H54 (cell line): ENCODE measurements around the gene PCGF3.
"Not testable (repeated sequence)": the region's sequence is repeated elsewhere in the genome, so short reads cannot be mapped to it uniquely, and the experiment has no call there.

Experiments
- DNase-seq: peaks from one replicate; pipeline ENCODE4 v3.0.0; 2011; ENCODE audit warnings: low spot score, mixed read lengths; ENCODE audit not compliant: insufficient read length
- FAIRE-seq: peaks from 3 replicates; lab custom pipeline; 2011; peaks lifted over from hg19 to GRCh38; lab: Jason Lieb, UNC
- POLR2A ChIP-seq: IDR thresholded peaks from 2 replicates; pipeline ENCODE4 v1.6.1; 2011; ENCODE audit warnings: low read depth, mild to moderate bottlenecking, low read length

Gene PCGF3

GRCh38 chr4:763922-764321 is 58.3 kb downstream of the PCGF3 start:
- FAIRE-seq, result no peak
- TF ChIP-seq POLR2A, result no peak
- DNase-seq, result no peak

GRCh38 chr4:764405-765169 is 59.0 kb downstream of the PCGF3 start:
- TF ChIP-seq POLR2A, result no peak
- FAIRE-seq (no peak), DNase-seq (no peak)

GRCh38 chr4:766152-766515 is 60.5 kb downstream of the PCGF3 start:
- DNase-seq (peak; percentile 66), FAIRE-seq (no peak)
- no peak for TF ChIP-seq POLR2A

GRCh38 chr4:766559-767283 is 61.1 kb downstream of the PCGF3 start:
- DNase-seq (no peak), FAIRE-seq (no peak)
- TF ChIP-seq POLR2A, result no peak

GRCh38 chr4:768076-768475 is 62.4 kb downstream of the PCGF3 start:
- TF ChIP-seq POLR2A, result no peak
- FAIRE-seq (no peak), DNase-seq (no peak)

GRCh38 chr4:768995-769394 is 63.4 kb downstream of the PCGF3 start:
- DNase-seq, result no peak
- FAIRE-seq, result no peak
- no peak for TF ChIP-seq POLR2A

GRCh38 chr4:769511-769910 is 63.9 kb downstream of the PCGF3 start:
- DNase-seq (no peak), FAIRE-seq (no peak)
- TF ChIP-seq POLR2A, result no peak

- no peak for FAIRE-seq
- TF ChIP-seq POLR2A, result no peak
- no peak for DNase-seq
These were observed 64.4 kb downstream of the PCGF3 start for GRCh38 chr4:770022-770421.

- DNase-seq (no peak), FAIRE-seq (no peak)
- TF ChIP-seq POLR2A, result no peak
These were observed 65.8 kb downstream of the PCGF3 start for GRCh38 chr4:771464-771863.

- FAIRE-seq (no peak), DNase-seq (no peak)
- no peak for TF ChIP-seq POLR2A
These were observed 66.5 kb downstream of the PCGF3 start for GRCh38 chr4:772118-772517.

- no peak for TF ChIP-seq POLR2A
- FAIRE-seq (no peak), DNase-seq (no peak)
These were observed 67.1 kb downstream of the PCGF3 start for GRCh38 chr4:772776-773175.

GRCh38 chr4:773214-773613 is 67.6 kb downstream of the PCGF3 start:
- DNase-seq (no peak), FAIRE-seq (no peak)
- TF ChIP-seq POLR2A, result no peak

- FAIRE-seq, DNase-seq: not testable (repeated sequence)
These were observed 68.9 kb downstream of the PCGF3 start for GRCh38 chr4:774419-775092.

GRCh38 chr4:775485-775884 is 69.9 kb downstream of the PCGF3 start:
- not testable (repeated sequence) for FAIRE-seq, DNase-seq
